ENCODE results near the gene SLC25A38. TPM values are rescaled to one million over a fixed set of nuclear protein-coding genes. Genes with fewer than 3 reads are reported as not detected.

Gene SLC25A38
- 13.6 TPM for total RNA-seq

- peaks cover 11 to 26% (median 13%) of the 10 kb centered on the region in 3 donors for H3K4me1 ChIP-seq (ENCODE audit: control insufficient read depth in 3 of 3, insufficient read depth in 3 of 3, low read length in 3 of 3)
- H3K9ac ChIP-seq (ENCODE audit: low read depth in 1 of 3, low read length in 3 of 3), result peak within 1 kb of the TSS; percentile 91 to 97 (median 97)
- H3K27ac ChIP-seq (ENCODE audit: low read depth, low read length), result peak within 1 kb of the TSS; percentile 97
- peak within 1 kb of the TSS; percentile 90 to 95 (median 95) for H3K4me3 ChIP-seq (ENCODE audit: low read length in 3 of 3)
- H3K27me3 ChIP-seq (ENCODE audit: control insufficient read depth in 3 of 3, insufficient read depth in 3 of 3, low read length in 3 of 3), result no peaks in the 10 kb centered on the region
- no peaks in the 10 kb centered on the region for H3K9me3 ChIP-seq (ENCODE audit: control insufficient read depth in 3 of 3, low read length in 3 of 3)
- H3K36me3 ChIP-seq (ENCODE audit: control insufficient read depth in 3 of 3, insufficient read depth in 3 of 3, low read length in 3 of 3), result peaks cover 0 to 5% (median 0%) of the 10 kb centered on the region in 3 donors
Observed at GRCh38 chr3:39383045-39383880, at the start of gene SLC25A38. TSS of gene SLC25A38 (plus strand) at chr3:39383370. CDS start at chr3:39383725, 355 bp downstream.

GRCh38 chr3:39333607-39334006, 49.6 kb upstream of the SLC25A38 start:
- no peaks in the 10 kb centered on the region for H3K9me3 ChIP-seq (ENCODE audit: control insufficient read depth in 3 of 3, low read length in 3 of 3)
- H3K4me1 ChIP-seq (ENCODE audit: control insufficient read depth in 3 of 3, insufficient read depth in 3 of 3, low read length in 3 of 3), result no peaks in the 10 kb centered on the region
- no peaks in the 10 kb centered on the region for H3K36me3 ChIP-seq (ENCODE audit: control insufficient read depth in 3 of 3, insufficient read depth in 3 of 3, low read length in 3 of 3)
- no peak overlapping the region for H3K4me3 ChIP-seq (ENCODE audit: low read length in 3 of 3)
- no peaks in the 10 kb centered on the region for H3K27me3 ChIP-seq (ENCODE audit: control insufficient read depth in 3 of 3, insufficient read depth in 3 of 3, low read length in 3 of 3)
- H3K27ac ChIP-seq (ENCODE audit: low read depth, low read length), result no peak overlapping the region
- no peak overlapping the region for H3K9ac ChIP-seq (ENCODE audit: low read depth in 1 of 3, low read length in 3 of 3)

GRCh38 chr3:39334205-39334604, 49.0 kb upstream of the SLC25A38 start:
- H3K27me3 ChIP-seq (ENCODE audit: control insufficient read depth in 3 of 3, insufficient read depth in 3 of 3, low read length in 3 of 3), result no peaks in the 10 kb centered on the region
- H3K9ac ChIP-seq (ENCODE audit: low read depth in 1 of 3, low read length in 3 of 3), result no peak overlapping the region
- H3K27ac ChIP-seq (ENCODE audit: low read depth, low read length), result no peak overlapping the region
- no peaks in the 10 kb centered on the region for H3K9me3 ChIP-seq (ENCODE audit: control insufficient read depth in 3 of 3, low read length in 3 of 3)
- no peaks in the 10 kb centered on the region for H3K36me3 ChIP-seq (ENCODE audit: control insufficient read depth in 3 of 3, insufficient read depth in 3 of 3, low read length in 3 of 3)
- H3K4me1 ChIP-seq (ENCODE audit: control insufficient read depth in 3 of 3, insufficient read depth in 3 of 3, low read length in 3 of 3), result no peaks in the 10 kb centered on the region
- no peak overlapping the region for H3K4me3 ChIP-seq (ENCODE audit: low read length in 3 of 3)

GRCh38 chr3:39338201-39338600, 45.0 kb upstream of the SLC25A38 start:
- Histone ChIP-seq H3K9me3 (ENCODE audit: control insufficient read depth in 3 of 3, low read length in 3 of 3) (no peaks in the 10 kb centered on the region), H3K36me3 (ENCODE audit: control insufficient read depth in 3 of 3, insufficient read depth in 3 of 3, low read length in 3 of 3) (no peaks in the 10 kb centered on the region), H3K4me3 (ENCODE audit: low read length in 3 of 3) (no peak overlapping the region), H3K27ac (ENCODE audit: low read depth, low read length) (no peak overlapping the region), H3K27me3 (ENCODE audit: control insufficient read depth in 3 of 3, insufficient read depth in 3 of 3, low read length in 3 of 3) (no peaks in the 10 kb centered on the region), H3K9ac (ENCODE audit: low read depth in 1 of 3, low read length in 3 of 3) (no peak overlapping the region), H3K4me1 (ENCODE audit: control insufficient read depth in 3 of 3, insufficient read depth in 3 of 3, low read length in 3 of 3) (no peaks in the 10 kb centered on the region)

- no peaks in the 10 kb centered on the region for H3K27me3 ChIP-seq (ENCODE audit: control insufficient read depth in 3 of 3, insufficient read depth in 3 of 3, low read length in 3 of 3)
- no peak overlapping the region for H3K27ac ChIP-seq (ENCODE audit: low read depth, low read length)
- no peak overlapping the region for H3K4me3 ChIP-seq (ENCODE audit: low read length in 3 of 3)
- no peaks in the 10 kb centered on the region for H3K4me1 ChIP-seq (ENCODE audit: control insufficient read depth in 3 of 3, insufficient read depth in 3 of 3, low read length in 3 of 3)
- H3K9ac ChIP-seq (ENCODE audit: low read depth in 1 of 3, low read length in 3 of 3), result no peak overlapping the region
- H3K9me3 ChIP-seq (ENCODE audit: control insufficient read depth in 3 of 3, low read length in 3 of 3), result no peaks in the 10 kb centered on the region
- no peaks in the 10 kb centered on the region for H3K36me3 ChIP-seq (ENCODE audit: control insufficient read depth in 3 of 3, insufficient read depth in 3 of 3, low read length in 3 of 3)
Observed at GRCh38 chr3:39339086-39339485, 44.1 kb upstream of the SLC25A38 start.

- Histone ChIP-seq H3K4me1 (ENCODE audit: control insufficient read depth in 3 of 3, insufficient read depth in 3 of 3, low read length in 3 of 3) (no peaks in the 10 kb centered on the region), H3K9me3 (ENCODE audit: control insufficient read depth in 3 of 3, low read length in 3 of 3) (no peaks in the 10 kb centered on the region), H3K4me3 (ENCODE audit: low read length in 3 of 3) (no peak overlapping the region), H3K36me3 (ENCODE audit: control insufficient read depth in 3 of 3, insufficient read depth in 3 of 3, low read length in 3 of 3) (no peaks in the 10 kb centered on the region), H3K9ac (ENCODE audit: low read depth in 1 of 3, low read length in 3 of 3) (no peak overlapping the region), H3K27me3 (ENCODE audit: control insufficient read depth in 3 of 3, insufficient read depth in 3 of 3, low read length in 3 of 3) (no peaks in the 10 kb centered on the region), H3K27ac (ENCODE audit: low read depth, low read length) (no peak overlapping the region)
Observed at GRCh38 chr3:39343076-39343717, 40.0 kb upstream of the SLC25A38 start.

GRCh38 chr3:39343760-39344159, 39.4 kb upstream of the SLC25A38 start:
- Histone ChIP-seq H3K9me3 (ENCODE audit: control insufficient read depth in 3 of 3, low read length in 3 of 3) (no peaks in the 10 kb centered on the region), H3K4me3 (ENCODE audit: low read length in 3 of 3) (no peak overlapping the region), H3K9ac (ENCODE audit: low read depth in 1 of 3, low read length in 3 of 3) (no peak overlapping the region), H3K27me3 (ENCODE audit: control insufficient read depth in 3 of 3, insufficient read depth in 3 of 3, low read length in 3 of 3) (no peaks in the 10 kb centered on the region), H3K27ac (ENCODE audit: low read depth, low read length) (no peak overlapping the region), H3K36me3 (ENCODE audit: control insufficient read depth in 3 of 3, insufficient read depth in 3 of 3, low read length in 3 of 3) (no peaks in the 10 kb centered on the region), H3K4me1 (ENCODE audit: control insufficient read depth in 3 of 3, insufficient read depth in 3 of 3, low read length in 3 of 3) (no peaks in the 10 kb centered on the region)

GRCh38 chr3:39344746-39345344, 38.3 kb upstream of the SLC25A38 start:
- Histone ChIP-seq H3K9me3 (ENCODE audit: control insufficient read depth in 3 of 3, low read length in 3 of 3) (no peaks in the 10 kb centered on the region), H3K27me3 (ENCODE audit: control insufficient read depth in 3 of 3, insufficient read depth in 3 of 3, low read length in 3 of 3) (no peaks in the 10 kb centered on the region), H3K4me1 (ENCODE audit: control insufficient read depth in 3 of 3, insufficient read depth in 3 of 3, low read length in 3 of 3) (no peaks in the 10 kb centered on the region), H3K36me3 (ENCODE audit: control insufficient read depth in 3 of 3, insufficient read depth in 3 of 3, low read length in 3 of 3) (no peaks in the 10 kb centered on the region), H3K27ac (ENCODE audit: low read depth, low read length) (no peak overlapping the region), H3K4me3 (ENCODE audit: low read length in 3 of 3) (no peak overlapping the region), H3K9ac (ENCODE audit: low read depth in 1 of 3, low read length in 3 of 3) (no peak overlapping the region)

GRCh38 chr3:39346785-39347585, 36.2 kb upstream of the SLC25A38 start:
- Histone ChIP-seq H3K27me3 (ENCODE audit: control insufficient read depth in 3 of 3, insufficient read depth in 3 of 3, low read length in 3 of 3) (no peaks in the 10 kb centered on the region), H3K9me3 (ENCODE audit: control insufficient read depth in 3 of 3, low read length in 3 of 3) (no peaks in the 10 kb centered on the region)

More at GRCh38 chr3:39346785-39347585, 36.2 kb upstream of the SLC25A38 start:
- no peaks in the 10 kb centered on the region for H3K4me1 ChIP-seq (ENCODE audit: control insufficient read depth in 3 of 3, insufficient read depth in 3 of 3, low read length in 3 of 3)
- no peaks in the 10 kb centered on the region for H3K36me3 ChIP-seq (ENCODE audit: control insufficient read depth in 3 of 3, insufficient read depth in 3 of 3, low read length in 3 of 3)
- H3K9ac ChIP-seq (ENCODE audit: low read depth in 1 of 3, low read length in 3 of 3), result no peak overlapping the region
- no peak overlapping the region for H3K27ac ChIP-seq (ENCODE audit: low read depth, low read length)
- H3K4me3 ChIP-seq (ENCODE audit: low read length in 3 of 3), result no peak overlapping the region
